Stomach (tissue), 9 donors: ENCODE measurements around the gene UPP2. TPM values are rescaled to one million over a fixed set of nuclear protein-coding genes. Genes with fewer than 3 reads are reported as not detected.

ENCODE experiments used
- DNase-seq, 2 donors: peaks; one replicate each; pipeline versions ENCODE4 v3.0.0 to v3.0.0-alpha.2; 2013 to 2019
- H3K27ac ChIP-seq, 5 donors: fragments of 200-600 bp in 4 of 5; sonication (generic) in 4 of 5; one replicate each; pipeline ENCODE4 v1.5.1; 2013 to 2019; ENCODE audit warnings: mild to moderate bottlenecking in 1 of 5, moderate library complexity in 1 of 5
- H3K27me3 ChIP-seq, 3 donors: fragments of 200-600 bp; sonication (generic); one replicate each; pipeline ENCODE4 v1.5.1; 2017 to 2019; ENCODE audit warnings: mixed run types in 1 of 3
- H3K36me3 ChIP-seq, 4 donors: fragments of 200-600 bp; sonication (generic); 1 replicate in 3 of 4; 2 replicates in 1 of 4; pipeline ENCODE4 v1.5.1; 2016 to 2019
- H3K4me1 ChIP-seq, 4 donors: fragments of 200-600 bp; sonication (generic); one replicate each; pipeline ENCODE4 v1.5.1; 2016 to 2019
- H3K4me3 ChIP-seq, 4 donors: fragments of 200-600 bp; sonication (generic) in 3 of 4; one replicate each; pipeline ENCODE4 v1.5.1; 2016 to 2019; ENCODE audit warnings: mild to moderate bottlenecking in 1 of 4
- H3K9me3 ChIP-seq, 4 donors: fragments of 200-600 bp; sonication (generic); one replicate each; pipeline ENCODE4 v1.5.1; 2016 to 2019
- EP300 ChIP-seq: sonication (generic); formaldehyde crosslinking; IDR thresholded peaks from one replicate; pipeline ENCODE4 v1.6.1; 2017; ENCODE audit warnings: antibody characterized with exemption
- POLR2A ChIP-seq, 4 donors: fragments of 450-650 bp; IDR thresholded peaks; one replicate each; pipeline ENCODE4 v1.6.1; 2016; ENCODE audit warnings: antibody characterized with exemption in 4 of 4, control low read depth in 2 of 4, mild to moderate bottlenecking in 1 of 4, moderate library complexity in 1 of 4
- POLR2AphosphoS5 ChIP-seq, 3 donors: sonication (generic); formaldehyde crosslinking; IDR thresholded peaks; one replicate each; pipeline ENCODE4 v1.6.1; 2016; ENCODE audit warnings: antibody characterized with exemption in 3 of 3
- WGBS, 5 donors: extraction: QIAGEN DNeasy Blood & Tissue Kit in 3 of 5; methylation state at CpG; one replicate each; pipeline versions ENCODE4 v1.1.5 to v1.1.7; 2013 to 2018; 5-methylcytosine and 5-hydroxymethylcytosine counted together
- intact Hi-C: fragments of 100-400 bp; cut with DNase I; formaldehyde crosslinking; loops from one replicate; pipeline ENCODE4 v1.15.1; 2023; ENCODE audit warnings: low total_unique reads
- polyA plus RNA-seq, 3 donors: library from polyadenylated mRNA; stranded (reverse); fragments of 200-250 nt; gene quantifications; one replicate each; pipeline ENCODE4 v1.2.3, GENCODE V29; 2013
- total RNA-seq, 5 donors: library from RNA; depleted of rRNA; stranded (reverse); fragments of >200 nt; gene quantifications; one replicate each; pipeline versions ENCODE4 v1.1.0 to v1.2.3, GENCODE V29; 2014 to 2016
- TF ChIP-seq, protein P1 (sequence below), 7 experiments: fragments of 450-650 bp in 4 of 7; fragments of 200-600 bp in 3 of 7; sonication (generic) in 3 of 7; IDR thresholded peaks; one replicate each; pipeline ENCODE4 v1.5.1; 2016 to 2019; ENCODE audit warnings: antibody characterized with exemption in 7 of 7, control low read depth in 2 of 7, mild to moderate bottlenecking in 1 of 7
- donor health status: healthy with polysubstance abuse.
- donor health status: Bipolar disorder and iron deficiency.
- donor health status: healthy.

Gene UPP2
- total and polyA plus RNA-seq, 8 donors = not detected

GRCh38 chr2:158115202-158115767, 13.6 kb downstream of the UPP2 start:
- no peak for DNase-seq
- H3K27me3 ChIP-seq = no peaks in the 10 kb centered on the region
- no peak overlapping the region for H3K27ac ChIP-seq
- intact Hi-C loops = no loop called here
- no peaks in the 10 kb centered on the region for H3K4me1 ChIP-seq
- no peaks in the 10 kb centered on the region for H3K9me3 ChIP-seq
- TF ChIP-seq POLR2A (IDR thresholded peaks at IDR 0.05) (no peak), EP300 (no peak), POLR2AphosphoS5 (IDR thresholded peaks at IDR 0.05) (no peak)
- TF ChIP-seq, protein P1, sequence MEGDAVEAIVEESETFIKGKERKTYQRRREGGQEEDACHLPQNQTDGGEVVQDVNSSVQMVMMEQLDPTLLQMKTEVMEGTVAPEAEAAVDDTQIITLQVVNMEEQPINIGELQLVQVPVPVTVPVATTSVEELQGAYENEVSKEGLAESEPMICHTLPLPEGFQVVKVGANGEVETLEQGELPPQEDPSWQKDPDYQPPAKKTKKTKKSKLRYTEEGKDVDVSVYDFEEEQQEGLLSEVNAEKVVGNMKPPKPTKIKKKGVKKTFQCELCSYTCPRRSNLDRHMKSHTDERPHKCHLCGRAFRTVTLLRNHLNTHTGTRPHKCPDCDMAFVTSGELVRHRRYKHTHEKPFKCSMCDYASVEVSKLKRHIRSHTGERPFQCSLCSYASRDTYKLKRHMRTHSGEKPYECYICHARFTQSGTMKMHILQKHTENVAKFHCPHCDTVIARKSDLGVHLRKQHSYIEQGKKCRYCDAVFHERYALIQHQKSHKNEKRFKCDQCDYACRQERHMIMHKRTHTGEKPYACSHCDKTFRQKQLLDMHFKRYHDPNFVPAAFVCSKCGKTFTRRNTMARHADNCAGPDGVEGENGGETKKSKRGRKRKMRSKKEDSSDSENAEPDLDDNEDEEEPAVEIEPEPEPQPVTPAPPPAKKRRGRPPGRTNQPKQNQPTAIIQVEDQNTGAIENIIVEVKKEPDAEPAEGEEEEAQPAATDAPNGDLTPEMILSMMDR (IDR thresholded peaks at IDR 0.05) = no peak
- WGBS, 5 donors = 70 to 84% (median 79%) methylated on average over 6 of the region's 6 CpGs
- H3K4me3 ChIP-seq = no peak overlapping the region
- H3K36me3 ChIP-seq = no peaks in the 10 kb centered on the region

- Histone ChIP-seq H3K9me3 (no peaks in the 10 kb centered on the region), H3K4me1 (peaks cover 0 to 8% (median 0%) of the 10 kb centered on the region in 4 donors), H3K27me3 (no peaks in the 10 kb centered on the region), H3K4me3 (no peak overlapping the region), H3K27ac (no peak overlapping the region), H3K36me3 (no peaks in the 10 kb centered on the region)
- intact Hi-C loops = no loop called here
- 92 to 98% (median 92%) methylated on average over 3 of the region's 3 CpGs for WGBS, 5 donors
- no peak for DNase-seq
- TF ChIP-seq POLR2AphosphoS5 (IDR thresholded peaks at IDR 0.05) (no peak), EP300 (no peak), POLR2A (IDR thresholded peaks at IDR 0.05) (no peak)
- TF ChIP-seq, protein P1 (IDR thresholded peaks at IDR 0.05) = no peak
Measured at GRCh38 chr2:158116936-158117335, 15.3 kb downstream of the UPP2 start.

GRCh38 chr2:158120102-158120501, 18.4 kb downstream of the UPP2 start:
- peaks cover 0 to 8% (median 0%) of the 10 kb centered on the region in 4 donors for H3K4me1 ChIP-seq
- no peak for DNase-seq
- H3K9me3 ChIP-seq = no peaks in the 10 kb centered on the region
- no peak for TF ChIP-seq EP300
- no peak for TF ChIP-seq POLR2A (IDR thresholded peaks at IDR 0.05)
- no peak for TF ChIP-seq POLR2AphosphoS5 (IDR thresholded peaks at IDR 0.05)
- TF ChIP-seq, protein P1 (IDR thresholded peaks at IDR 0.05) = no peak
- H3K4me3 ChIP-seq = no peak overlapping the region
- H3K27ac ChIP-seq = no peak overlapping the region
- intact Hi-C loops = no loop called here
- WGBS, 5 donors = 70 to 83% (median 74%) methylated on average over 1 of the region's 1 CpG
- no peaks in the 10 kb centered on the region for H3K36me3 ChIP-seq
- H3K27me3 ChIP-seq = no peaks in the 10 kb centered on the region

DNA sequence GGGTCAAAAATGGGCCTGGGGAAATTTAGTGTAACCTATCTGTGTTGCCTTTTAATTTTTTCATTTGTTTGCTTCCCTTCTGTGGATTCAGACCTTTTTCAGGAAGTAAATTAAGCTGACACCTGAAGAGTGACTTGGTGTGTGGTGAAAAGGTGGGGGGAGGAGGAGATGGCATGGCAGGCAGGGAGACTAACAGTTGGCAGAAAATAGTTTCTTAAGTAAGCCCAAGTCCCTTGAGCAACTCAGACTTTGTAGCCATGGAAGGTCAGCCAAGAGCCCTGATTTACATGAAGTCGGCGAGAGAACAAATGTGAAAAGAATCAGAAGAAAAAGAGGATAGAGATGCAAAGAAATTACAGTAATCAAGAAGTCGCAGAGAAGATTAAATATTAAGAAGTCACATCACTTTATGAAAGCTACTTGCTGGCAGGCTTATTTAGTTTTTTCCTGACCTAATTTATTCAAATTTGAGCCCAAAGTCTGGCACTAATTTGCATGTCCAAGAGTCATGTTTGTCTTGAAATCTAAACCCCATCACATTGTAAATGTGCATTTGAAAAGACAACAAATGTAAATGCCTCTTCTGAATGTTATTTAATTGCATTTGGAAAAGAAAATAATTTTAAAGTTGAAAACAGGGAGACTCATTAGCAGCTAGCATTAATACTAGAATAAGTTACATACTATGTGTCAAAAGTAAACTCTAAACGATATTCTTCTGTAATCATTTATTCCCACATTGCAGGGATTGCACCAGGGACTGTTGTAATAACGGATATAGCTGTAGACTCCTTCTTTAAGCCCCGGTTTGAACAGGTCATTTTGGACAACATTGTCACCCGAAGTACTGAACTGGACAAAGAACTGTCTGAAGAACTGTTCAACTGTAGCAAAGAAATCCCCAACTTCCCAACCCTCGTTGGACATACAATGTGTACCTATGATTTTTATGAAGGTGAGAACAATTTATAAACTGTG, 19.3 kb downstream of the UPP2 start:
- Histone ChIP-seq H3K4me1 (peaks cover 0 to 13% (median 0%) of the 10 kb centered on the region in 4 donors), H3K4me3 (no peak overlapping the region), H3K9me3 (no peaks in the 10 kb centered on the region), H3K27me3 (no peaks in the 10 kb centered on the region), H3K36me3 (no peaks in the 10 kb centered on the region), H3K27ac (no peak overlapping the region)
- TF ChIP-seq POLR2A (IDR thresholded peaks at IDR 0.05) = no peak
- TF ChIP-seq, protein P1 (IDR thresholded peaks at IDR 0.05) = no peak
- TF ChIP-seq EP300 = no peak
- no peak for TF ChIP-seq POLR2AphosphoS5 (IDR thresholded peaks at IDR 0.05)
- intact Hi-C loops = no loop called here
- no peak for DNase-seq
- 68 to 77% (median 74%) methylated on average over 8 of the region's 8 CpGs for WGBS, 5 donors
